ENCODE data around the gene MYO15B. TPM values are rescaled to one million over a fixed set of nuclear protein-coding genes. Genes with fewer than 3 reads are reported as not detected.

Gene MYO15B
- polyA plus RNA-seq, 1 experiment = 0.52 TPM

- CTCF ChIA-PET = no interaction called here
- Histone ChIP-seq H3K9me3 (ENCODE audit: control insufficient read depth, insufficient read depth, low read length) (no peaks in the 10 kb centered on the region; the same call in 1 of the 2 replicates), H3K27me3 (ENCODE audit: control insufficient read depth, insufficient read depth, low read length) (no peaks in the 10 kb centered on the region), H3K4me3 (ENCODE audit: low read depth, low read length) (no peak overlapping the region), H3K27ac (ENCODE audit: low read depth, low read length) (no peak overlapping the region)
- POLR2A ChIA-PET = no interaction called here
- no peak for DNase-seq (ENCODE audit: low read depth, low spot score)
- TF ChIP-seq, protein P1, sequence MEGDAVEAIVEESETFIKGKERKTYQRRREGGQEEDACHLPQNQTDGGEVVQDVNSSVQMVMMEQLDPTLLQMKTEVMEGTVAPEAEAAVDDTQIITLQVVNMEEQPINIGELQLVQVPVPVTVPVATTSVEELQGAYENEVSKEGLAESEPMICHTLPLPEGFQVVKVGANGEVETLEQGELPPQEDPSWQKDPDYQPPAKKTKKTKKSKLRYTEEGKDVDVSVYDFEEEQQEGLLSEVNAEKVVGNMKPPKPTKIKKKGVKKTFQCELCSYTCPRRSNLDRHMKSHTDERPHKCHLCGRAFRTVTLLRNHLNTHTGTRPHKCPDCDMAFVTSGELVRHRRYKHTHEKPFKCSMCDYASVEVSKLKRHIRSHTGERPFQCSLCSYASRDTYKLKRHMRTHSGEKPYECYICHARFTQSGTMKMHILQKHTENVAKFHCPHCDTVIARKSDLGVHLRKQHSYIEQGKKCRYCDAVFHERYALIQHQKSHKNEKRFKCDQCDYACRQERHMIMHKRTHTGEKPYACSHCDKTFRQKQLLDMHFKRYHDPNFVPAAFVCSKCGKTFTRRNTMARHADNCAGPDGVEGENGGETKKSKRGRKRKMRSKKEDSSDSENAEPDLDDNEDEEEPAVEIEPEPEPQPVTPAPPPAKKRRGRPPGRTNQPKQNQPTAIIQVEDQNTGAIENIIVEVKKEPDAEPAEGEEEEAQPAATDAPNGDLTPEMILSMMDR (IDR thresholded peaks at IDR 0.05; ENCODE audit: low read depth, low read length) = no peak
Observed at GRCh38 chr17:75639327-75639726, 51.7 kb downstream of the MYO15B start.

- H3K9me3 ChIP-seq (ENCODE audit: control insufficient read depth, insufficient read depth, low read length) = no peaks in the 10 kb centered on the region
- DNase-seq (ENCODE audit: low read depth, low spot score) = no peak
- no peak overlapping the region for H3K4me3 ChIP-seq (ENCODE audit: low read depth, low read length)
- TF ChIP-seq, protein P1 (IDR thresholded peaks at IDR 0.05; ENCODE audit: low read depth, low read length) = no peak
- ChIA-PET CTCF (no interaction called here), POLR2A (no interaction called here)
- H3K27ac ChIP-seq (ENCODE audit: low read depth, low read length) = no peak overlapping the region
- H3K27me3 ChIP-seq (ENCODE audit: control insufficient read depth, insufficient read depth, low read length) = no peaks in the 10 kb centered on the region
Observed at GRCh38 chr17:75639771-75640555, 52.4 kb downstream of the MYO15B start.

- no peak overlapping the region for H3K27ac ChIP-seq (ENCODE audit: low read depth, low read length)
- H3K27me3 ChIP-seq (ENCODE audit: control insufficient read depth, insufficient read depth, low read length) = no peaks in the 10 kb centered on the region
- CTCF ChIA-PET = no interaction called here
- TF ChIP-seq, protein P1 (IDR thresholded peaks at IDR 0.05; ENCODE audit: low read depth, low read length) = no peak
- no peaks in the 10 kb centered on the region for H3K9me3 ChIP-seq (ENCODE audit: control insufficient read depth, insufficient read depth, low read length)
- no peak overlapping the region for H3K4me3 ChIP-seq (ENCODE audit: low read depth, low read length)
- DNase-seq (ENCODE audit: low read depth, low spot score) = no peak
- POLR2A ChIA-PET = no interaction called here
Observed at GRCh38 chr17:75640556-75641119, 53.0 kb downstream of the MYO15B start.

DNA sequence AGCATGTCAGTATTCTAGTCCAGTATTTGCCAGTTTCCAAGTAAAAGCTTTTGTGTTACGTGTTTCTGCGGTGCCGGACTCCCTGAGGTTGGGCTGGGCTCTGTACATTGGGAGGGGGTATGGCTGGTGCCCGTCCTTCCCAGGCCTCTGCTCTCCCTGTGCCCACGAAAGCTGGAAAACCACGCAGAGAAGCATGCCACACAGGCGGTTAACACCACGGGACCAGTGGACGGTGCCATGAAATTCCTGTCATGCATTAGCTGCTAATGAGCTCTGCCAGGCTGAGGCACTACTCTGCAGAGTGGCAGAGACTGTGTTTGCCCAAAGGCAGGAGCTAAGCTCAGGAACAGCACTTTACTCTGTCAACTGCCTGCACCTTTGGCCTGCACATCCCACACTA is 53.7 kb downstream of the MYO15B start:
- CTCF ChIA-PET = interaction anchor here (16.8 kb wide), 1 partner anchor 8 kb away, joined by 226 read pairs; the partner anchor contains the start of gene SMIM5
- POLR2A ChIA-PET = no interaction called here
- no peaks in the 10 kb centered on the region for H3K9me3 ChIP-seq (ENCODE audit: control insufficient read depth, insufficient read depth, low read length)
- TF ChIP-seq, protein P1 (IDR thresholded peaks at IDR 0.05; ENCODE audit: low read depth, low read length) = no peak
- H3K27me3 ChIP-seq (ENCODE audit: control insufficient read depth, insufficient read depth, low read length) = no peaks in the 10 kb centered on the region
- H3K27ac ChIP-seq (ENCODE audit: low read depth, low read length) = no peak overlapping the region
- no peak for DNase-seq (ENCODE audit: low read depth, low spot score)
- H3K4me3 ChIP-seq (ENCODE audit: low read depth, low read length) = no peak overlapping the region

DNA sequence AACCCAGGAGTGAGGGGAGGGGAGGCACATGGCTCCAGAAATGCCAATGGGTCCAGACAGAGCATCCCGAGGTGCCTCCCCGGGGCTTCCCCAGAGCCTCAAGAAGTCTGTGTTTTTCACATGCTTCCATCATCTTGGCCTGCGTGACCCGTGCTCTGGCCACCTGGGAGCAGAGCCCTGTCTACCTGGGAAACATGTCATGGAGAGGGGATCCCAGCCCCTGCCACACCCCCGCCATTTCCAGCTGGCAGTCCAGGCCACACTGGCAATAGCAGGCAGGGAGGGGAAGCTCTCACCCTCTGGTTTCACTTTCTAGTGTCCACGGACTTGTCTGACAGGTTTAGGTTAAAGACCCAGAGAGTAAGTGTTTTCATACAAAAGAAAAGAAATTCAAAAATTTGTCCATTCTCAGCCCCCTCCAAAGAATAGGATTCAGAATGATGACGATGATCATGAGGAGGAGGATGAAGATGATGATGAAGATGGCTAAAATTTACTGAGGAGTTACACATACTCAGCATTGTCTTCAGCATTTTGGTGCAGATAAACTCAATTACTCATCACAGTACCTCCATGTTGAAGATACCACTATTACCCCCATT is 54.7 kb downstream of the MYO15B start:
- CTCF ChIA-PET = interaction anchor here (16.8 kb wide), 1 partner anchor 9 kb away, joined by 226 read pairs; the partner anchor contains the start of gene SMIM5
- POLR2A ChIA-PET = no interaction called here
- no peak for DNase-seq (ENCODE audit: low read depth, low spot score)

More for the DNA sequence above, 54.7 kb downstream of the MYO15B start:
- no peak overlapping the region for H3K4me3 ChIP-seq (ENCODE audit: low read depth, low read length)
- no peaks in the 10 kb centered on the region for H3K9me3 ChIP-seq (ENCODE audit: control insufficient read depth, insufficient read depth, low read length)
- TF ChIP-seq, protein P1 (IDR thresholded peaks at IDR 0.05; ENCODE audit: low read depth, low read length) = no peak
- H3K27ac ChIP-seq (ENCODE audit: low read depth, low read length) = no peak overlapping the region
- no peaks in the 10 kb centered on the region for H3K27me3 ChIP-seq (ENCODE audit: control insufficient read depth, insufficient read depth, low read length)
